Neural progenitor cell (in vitro differentiated cells): ENCODE results near the gene GAP43.

Source experiments
- CTCF ChIP-seq: fragments of 200-600 bp; sonication (generic); IDR thresholded peaks from 2 replicates; pipeline ENCODE4 v1.5.1; 2017; ENCODE audit warnings: antibody characterized with exemption, mild to moderate bottlenecking
- EZH2phosphoT487 ChIP-seq: fragments of 200-600 bp; sonication (generic); IDR thresholded peaks from 2 replicates; pipeline ENCODE4 v1.6.1; 2017; ENCODE audit warnings: antibody characterized with exemption

- TF ChIP-seq CTCF, result no peak
- TF ChIP-seq EZH2phosphoT487, result no peak
These were observed 87.5 kb downstream of the GAP43 start for GRCh38 chr3:115710799-115711198.
